ENCODE measurements around the gene WDR43. TPM values are rescaled to one million over a fixed set of nuclear protein-coding genes. Genes with fewer than 3 reads are reported as not detected.
A peak's percentile ranks its signal among the peaks of the same experiment; 100 is the strongest.

Gene WDR43
- total RNA-seq, 1 donor from 2014 or later, result 70.2 TPM

GRCh38 chr2:28909655-28910353 is 15.3 kb downstream of the WDR43 start:
- DNase-seq, result no peak

- no peak for DNase-seq
Observed at GRCh38 chr2:28915939-28916338, 21.5 kb downstream of the WDR43 start.

GRCh38 chr2:28926847-28927246 is 32.4 kb downstream of the WDR43 start:
- no peak for DNase-seq

GRCh38 chr2:28927469-28927868 is 33.0 kb downstream of the WDR43 start:
- no peak for DNase-seq

- no peak for DNase-seq
Observed at GRCh38 chr2:28927878-28928277, 33.4 kb downstream of the WDR43 start.

GRCh38 chr2:28929581-28929980 is 35.1 kb downstream of the WDR43 start:
- DNase-seq, result no peak

- no peak for DNase-seq
Observed at GRCh38 chr2:28930205-28930604, 35.7 kb downstream of the WDR43 start.

- no peak for DNase-seq
Observed at GRCh38 chr2:28934769-28935168, 40.3 kb downstream of the WDR43 start.

GRCh38 chr2:28941008-28941407 is 46.5 kb downstream of the WDR43 start:
- no peak for DNase-seq

GRCh38 chr2:28944535-28945248 is 50.2 kb downstream of the WDR43 start:
- no peak for DNase-seq

GRCh38 chr2:28948160-28948559 is 53.7 kb downstream of the WDR43 start:
- no peak for DNase-seq

- no peak for DNase-seq
Observed at GRCh38 chr2:28949190-28949589, 54.7 kb downstream of the WDR43 start.

GRCh38 chr2:28949617-28950305 is 55.3 kb downstream of the WDR43 start:
- DNase-seq, result no peak

GRCh38 chr2:28950941-28951630 is 56.6 kb downstream of the WDR43 start:
- no peak for DNase-seq

- DNase-seq, result no peak
Observed at GRCh38 chr2:28951910-28952835, 57.7 kb downstream of the WDR43 start.

GRCh38 chr2:28952836-28953211 is 58.4 kb downstream of the WDR43 start:
- no peak for DNase-seq

- DNase-seq, result no peak
Observed at GRCh38 chr2:28955467-28955866, 61.0 kb downstream of the WDR43 start.

GRCh38 chr2:28956415-28956826 is 62.0 kb downstream of the WDR43 start:
- DNase-seq, result no peak

- DNase-seq, result no peak
Observed at GRCh38 chr2:28956890-28957289, 62.4 kb downstream of the WDR43 start.

- DNase-seq, result peak; percentile 90
Observed at GRCh38 chr2:28958689-28959088, 64.2 kb downstream of the WDR43 start.

GRCh38 chr2:28960401-28960800 is 65.9 kb downstream of the WDR43 start:
- no peak for DNase-seq

- DNase-seq, result no peak
Observed at GRCh38 chr2:28962505-28962904, 68.0 kb downstream of the WDR43 start.
